Inferior parietal cortex (tissue), 1 donor: ENCODE measurements around the gene DGKI.
A peak's percentile ranks its signal among the peaks of the same experiment; 100 is the strongest.

Experiments
- DNase-seq: peaks from one replicate; pipeline ENCODE4 v3.0.0-alpha.2; 2016; ENCODE audit errors: extremely low spot score

DGKI gene

GRCh38 chr7:137593115-137593711 is 253.6 kb downstream of the DGKI start:
- DNase-seq = no peak

- DNase-seq = peak; percentile 87
Measured at GRCh38 chr7:137592232-137592896, 254.4 kb downstream of the DGKI start.

GRCh38 chr7:137591421-137591837 is 255.3 kb downstream of the DGKI start:
- no peak for DNase-seq

- DNase-seq = no peak
Measured at GRCh38 chr7:137590756-137591305, 255.9 kb downstream of the DGKI start.

- no peak for DNase-seq
Measured at GRCh38 chr7:137590071-137590755, 256.6 kb downstream of the DGKI start.

- DNase-seq = no peak
Measured at GRCh38 chr7:137587326-137587725, 259.4 kb downstream of the DGKI start.

GRCh38 chr7:137585591-137585990 is 261.2 kb downstream of the DGKI start:
- DNase-seq = no peak

GRCh38 chr7:137583172-137583571 is 263.6 kb downstream of the DGKI start:
- DNase-seq = no peak

- no peak for DNase-seq
Measured at GRCh38 chr7:137579913-137580640, 266.7 kb downstream of the DGKI start.

- DNase-seq = no peak
Measured at GRCh38 chr7:137578541-137578940, 268.2 kb downstream of the DGKI start.

GRCh38 chr7:137577184-137577583 is 269.6 kb downstream of the DGKI start:
- no peak for DNase-seq

- no peak for DNase-seq
Measured at GRCh38 chr7:137576481-137576880, 270.3 kb downstream of the DGKI start.

GRCh38 chr7:137574812-137575211 is 272.0 kb downstream of the DGKI start:
- no peak for DNase-seq

GRCh38 chr7:137572056-137572784 is 274.6 kb downstream of the DGKI start:
- DNase-seq = no peak

- DNase-seq = no peak
Measured at GRCh38 chr7:137564677-137565076, 282.1 kb downstream of the DGKI start.

- DNase-seq = no peak
Measured at GRCh38 chr7:137563981-137564380, 282.8 kb downstream of the DGKI start.

- DNase-seq = no peak
Measured at GRCh38 chr7:137547485-137547884, 299.3 kb downstream of the DGKI start.

- DNase-seq = no peak
Measured at GRCh38 chr7:137546671-137547070, 300.1 kb downstream of the DGKI start.

GRCh38 chr7:137546009-137546408 is 300.8 kb downstream of the DGKI start:
- DNase-seq = no peak

GRCh38 chr7:137545059-137545716 is 301.6 kb downstream of the DGKI start:
- no peak for DNase-seq
